Measurements from ENCODE around the gene QPCT. TPM values are rescaled to one million over a fixed set of nuclear protein-coding genes. Genes with fewer than 3 reads are reported as not detected.

Gene QPCT
- polyA plus RNA-seq, 1 experiment: 8.3 TPM

GRCh38 chr2:37321029-37321682, 23.3 kb upstream of the QPCT start:
- no peak overlapping the region for H3K4me3 ChIP-seq (ENCODE audit: low read depth, low read length)
- H3K9me3 ChIP-seq (ENCODE audit: control insufficient read depth, insufficient read depth, low read length): no peaks in the 10 kb centered on the region; the same call in 1 of the 2 replicates
- H3K27ac ChIP-seq (ENCODE audit: low read depth, low read length): no peak overlapping the region
- no peak for DNase-seq (ENCODE audit: low read depth, low spot score)
- no peak for TF ChIP-seq CTCF (IDR thresholded peaks at IDR 0.05; ENCODE audit: low read depth, low read length)
- ChIA-PET CTCF (interaction anchor here (2.4 kb wide), 1 partner anchor 556 kb away, joined by 11 read pairs; no protein-coding TSS in a partner anchor), POLR2A (no interaction called here)
- H3K27me3 ChIP-seq (ENCODE audit: control insufficient read depth, insufficient read depth, low read length): no peaks in the 10 kb centered on the region

- ChIA-PET POLR2A (no interaction called here), CTCF (interaction anchor here (1.0 to 2.4 kb wide), 2 partner anchors 9 to 555 kb away, joined by 3 to 11 read pairs; no protein-coding TSS in a partner anchor)
- no peaks in the 10 kb centered on the region; the same call in 1 of the 2 replicates for H3K9me3 ChIP-seq (ENCODE audit: control insufficient read depth, insufficient read depth, low read length)
- no peak for TF ChIP-seq CTCF (IDR thresholded peaks at IDR 0.05; ENCODE audit: low read depth, low read length)
- no peak overlapping the region for H3K27ac ChIP-seq (ENCODE audit: low read depth, low read length)
- H3K27me3 ChIP-seq (ENCODE audit: control insufficient read depth, insufficient read depth, low read length): no peaks in the 10 kb centered on the region
- H3K4me3 ChIP-seq (ENCODE audit: low read depth, low read length): peak overlapping the region; percentile 79
- no peak for DNase-seq (ENCODE audit: low read depth, low spot score)
Observed at GRCh38 chr2:37322368-37322767, 22.1 kb upstream of the QPCT start.

GRCh38 chr2:37323176-37323780, 21.2 kb upstream of the QPCT start:
- ChIA-PET CTCF (interaction anchor here (1.0 to 2.4 kb wide), 2 partner anchors 10 to 554 kb away, joined by 3 to 11 read pairs; no protein-coding TSS in a partner anchor), POLR2A (interaction anchor here (0.8 to 1.0 kb wide), 2 partner anchors 10 to 52 kb away, joined by 3 read pairs; no protein-coding TSS in a partner anchor)
- Histone ChIP-seq H3K9me3 (ENCODE audit: control insufficient read depth, insufficient read depth, low read length) (no peaks in the 10 kb centered on the region; the same call in 1 of the 2 replicates), H3K27me3 (ENCODE audit: control insufficient read depth, insufficient read depth, low read length) (no peaks in the 10 kb centered on the region), H3K27ac (ENCODE audit: low read depth, low read length) (no peak overlapping the region), H3K4me3 (ENCODE audit: low read depth, low read length) (peak overlapping the region; percentile 79)
- TF ChIP-seq CTCF (IDR thresholded peaks at IDR 0.05; ENCODE audit: low read depth, low read length): no peak
- DNase-seq (ENCODE audit: low read depth, low spot score): no peak

- CTCF ChIA-PET: interaction anchor here (0.6 to 2.4 kb wide), 2 partner anchors 72 to 554 kb away, joined by 3 to 11 read pairs; no protein-coding TSS in a partner anchor
- POLR2A ChIA-PET: interaction anchor here (0.7 to 1.0 kb wide), 3 partner anchors 10 to 179 kb away, joined by 3 read pairs; no protein-coding TSS in a partner anchor
- TF ChIP-seq CTCF (IDR thresholded peaks at IDR 0.05; ENCODE audit: low read depth, low read length): no peak
- Histone ChIP-seq H3K27ac (ENCODE audit: low read depth, low read length) (peak overlapping the region; percentile 43), H3K27me3 (ENCODE audit: control insufficient read depth, insufficient read depth, low read length) (no peaks in the 10 kb centered on the region), H3K9me3 (ENCODE audit: control insufficient read depth, insufficient read depth, low read length) (no peaks in the 10 kb centered on the region; the same call in 1 of the 2 replicates), H3K4me3 (ENCODE audit: low read depth, low read length) (peak overlapping the region; percentile 79)
- no peak for DNase-seq (ENCODE audit: low read depth, low spot score)
Observed at GRCh38 chr2:37323781-37324535, 20.5 kb upstream of the QPCT start.

All from AG04450 (cell line).